Activated CD4-positive, alpha-beta memory T cell treated with anti-CD3 and anti-CD28 coated beads, Interleukin-2, amount 10 ng/mL, durations not matched to agents 7 days and 5 days (primary cell): ENCODE data around the gene KAT5. TPM values are rescaled to one million over a fixed set of nuclear protein-coding genes. Genes with fewer than 3 reads are reported as not detected.
A peak's percentile ranks its signal among the peaks of the same experiment; 100 is the strongest.
"Not testable (repeated sequence)": the region's sequence is repeated elsewhere in the genome, so short reads cannot be mapped to it uniquely, and the experiment has no call there.

Source experiments
- CTCF ChIA-PET: fragments of 350-600 bp; sonication (Branson Sonifier 250); formaldehyde crosslinking; loops from one replicate; lab custom pipeline; 2021; ENCODE audit warnings: antibody characterized with exemption, inconsistent platforms; lab: Charles Lee
- POLR2A ChIA-PET: fragments of 350-600 bp; sonication (Branson Sonifier 250); formaldehyde crosslinking; loops from one replicate; lab custom pipeline; 2021; ENCODE audit warnings: antibody characterized with exemption; lab: Charles Lee
- DNase-seq: peaks from one replicate; pipeline ENCODE4 v3.0.0-alpha.2; 2020
- H3K27ac Mint-ChIP-seq: one replicate; pipeline ENCODE4 v1.8.0; 2021; ENCODE audit warnings: mild to moderate bottlenecking, mixed read lengths
- H3K27me3 Mint-ChIP-seq: one replicate; pipeline ENCODE4 v1.8.0; 2021; ENCODE audit warnings: mixed read lengths
- H3K36me3 Mint-ChIP-seq: one replicate; pipeline ENCODE4 v1.8.0; 2021; ENCODE audit warnings: low read depth, mixed read lengths
- H3K4me1 Mint-ChIP-seq: one replicate; pipeline ENCODE4 v1.8.0; 2021; ENCODE audit warnings: mixed read lengths
- H3K4me3 Mint-ChIP-seq: one replicate; pipeline ENCODE4 v1.8.0; 2021; ENCODE audit warnings: mild to moderate bottlenecking, mixed read lengths
- H3K9me3 Mint-ChIP-seq: one replicate; pipeline ENCODE4 v1.8.0; 2021; ENCODE audit warnings: mixed read lengths
- total RNA-seq, 2 experiments: library from RNA; stranded (reverse); gene quantifications; one replicate each; pipeline ENCODE4 v1.2.3, GENCODE V29; 2021

Gene KAT5
- 10 to 100 TPM; 62.6 to 63.0 TPM for total RNA-seq

- Mint-ChIP-seq H3K36me3 (peaks cover 42% of the 10 kb centered on the region), H3K4me1 (peaks cover 42% of the 10 kb centered on the region), H3K9me3 (no peaks in the 10 kb centered on the region), H3K27me3 (no peaks in the 10 kb centered on the region), H3K4me3 (peak within 1 kb of the TSS; percentile 82), H3K27ac (peak within 1 kb of the TSS; percentile 95)
- CTCF ChIA-PET, result interaction anchor here (0.6 to 5.0 kb wide), 47 partner anchors 10 to 437 kb away, joined by 3 to 46 read pairs (median 4); partner anchors contain the start of genes AP5B1, CCDC85B, CFL1 and FIBP
- POLR2A ChIA-PET, result interaction anchor here (0.5 to 2.9 kb wide), 46 partner anchors 9 to 577 kb away, joined by 3 to 33 read pairs (median 3); partner anchors contain the start of genes AP5B1, CCDC85B, CST6 and CTSW
- peak; percentile 99 for DNase-seq
Measured at GRCh38 chr11:65711785-65712632, at the start of gene KAT5. Gene KAT5 (plus strand): TSS chr11:65712252. CDS start chr11:65712268, 16 bp downstream.

GRCh38 chr11:65662799-65663638, 49.0 kb upstream of the KAT5 start, which contains the start of gene RELA:
Gene RELA (minus strand): TSS chr11:65662916. CDS start chr11:65662832, 84 bp downstream.
- peak within 1 kb of the TSS; percentile 93 for H3K27ac Mint-ChIP-seq
- H3K36me3 Mint-ChIP-seq, result peaks cover 32% of the 10 kb centered on the region
- ChIA-PET CTCF (interaction anchor here (0.9 to 2.1 kb wide), 9 partner anchors 11 to 348 kb away, joined by 3 to 6 read pairs (median 4); partner anchors contain the start of genes KAT5 and MUS81), POLR2A (interaction anchor here (0.6 to 2.7 kb wide), 23 partner anchors 9 to 376 kb away, joined by 3 to 45 read pairs (median 4); partner anchors contain the start of genes CCDC85B, CFL1, FAM89B and KAT5)
- peak within 1 kb of the TSS; percentile 89 for H3K4me3 Mint-ChIP-seq
- no peaks in the 10 kb centered on the region for H3K9me3 Mint-ChIP-seq
- peak; percentile 91 for DNase-seq
- peaks cover 37% of the 10 kb centered on the region for H3K4me1 Mint-ChIP-seq
- H3K27me3 Mint-ChIP-seq, result no peaks in the 10 kb centered on the region

GRCh38 chr11:65663639-65664200, 48.3 kb upstream of the KAT5 start:
- H3K9me3 Mint-ChIP-seq, result no peaks in the 10 kb centered on the region
- peak overlapping the region; percentile 93 for H3K27ac Mint-ChIP-seq
- H3K4me3 Mint-ChIP-seq, result peak overlapping the region; percentile 89
- peaks cover 25% of the 10 kb centered on the region for H3K36me3 Mint-ChIP-seq
- H3K4me1 Mint-ChIP-seq, result peaks cover 37% of the 10 kb centered on the region
- peak; percentile 50 for DNase-seq
- H3K27me3 Mint-ChIP-seq, result no peaks in the 10 kb centered on the region
- POLR2A ChIA-PET, result interaction anchor here (0.7 to 2.7 kb wide), 19 partner anchors 8 to 375 kb away, joined by 3 to 45 read pairs (median 4); partner anchors contain the start of genes CCDC85B, CFL1, FAM89B and KAT5
- CTCF ChIA-PET, result interaction anchor here (0.9 to 2.1 kb wide), 7 partner anchors 12 to 196 kb away, joined by 3 to 6 read pairs (median 5); partner anchors contain the start of genes KAT5 and MUS81

DNA sequence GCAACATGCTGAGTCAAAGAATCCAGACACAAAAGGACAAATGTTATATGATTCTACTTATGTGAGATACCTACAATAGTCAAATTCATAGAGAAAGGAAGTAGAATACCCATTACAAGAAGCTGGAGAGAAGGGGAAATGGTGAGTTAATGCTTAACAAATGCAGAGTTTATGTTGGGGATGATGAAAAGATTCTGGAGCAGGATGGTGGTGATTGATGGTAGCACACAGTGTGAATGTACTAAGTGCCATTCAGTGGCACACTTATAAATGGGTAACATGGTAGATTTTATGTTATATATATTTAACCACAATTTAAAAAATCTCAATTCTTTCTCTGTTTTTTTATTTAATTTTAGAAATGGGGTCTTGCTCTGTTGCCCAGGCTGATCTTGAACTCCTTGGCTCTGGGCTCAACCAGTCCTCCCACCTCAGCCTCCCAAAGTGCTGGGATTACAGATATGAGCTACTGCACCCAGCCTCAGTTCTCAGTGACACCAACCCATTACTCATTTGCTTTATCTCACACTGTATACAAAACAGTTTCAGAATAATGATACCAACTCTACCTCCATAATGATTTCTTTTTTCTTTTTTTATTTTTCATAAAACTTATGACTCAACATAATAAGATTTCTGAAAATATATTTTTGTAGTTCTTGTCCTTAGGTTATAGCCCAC, 39.7 kb upstream of the KAT5 start:
- H3K36me3 Mint-ChIP-seq, result no peaks in the 10 kb centered on the region
- H3K27ac Mint-ChIP-seq, result no peak overlapping the region
- CTCF ChIA-PET, result interaction anchor here (0.9 to 1.8 kb wide), 2 partner anchors 108 to 212 kb away, joined by 3 to 4 read pairs; no protein-coding TSS in a partner anchor
- no peaks in the 10 kb centered on the region for H3K27me3 Mint-ChIP-seq
- H3K4me3 Mint-ChIP-seq, result no peak overlapping the region
- POLR2A ChIA-PET, result interaction anchor here (1.0 to 1.6 kb wide), 2 partner anchors 10 to 199 kb away, joined by 3 to 5 read pairs; partner anchors contain the start of gene RELA
- no peaks in the 10 kb centered on the region for H3K9me3 Mint-ChIP-seq
- no peak for DNase-seq
- H3K4me1 Mint-ChIP-seq, result no peaks in the 10 kb centered on the region

DNA sequence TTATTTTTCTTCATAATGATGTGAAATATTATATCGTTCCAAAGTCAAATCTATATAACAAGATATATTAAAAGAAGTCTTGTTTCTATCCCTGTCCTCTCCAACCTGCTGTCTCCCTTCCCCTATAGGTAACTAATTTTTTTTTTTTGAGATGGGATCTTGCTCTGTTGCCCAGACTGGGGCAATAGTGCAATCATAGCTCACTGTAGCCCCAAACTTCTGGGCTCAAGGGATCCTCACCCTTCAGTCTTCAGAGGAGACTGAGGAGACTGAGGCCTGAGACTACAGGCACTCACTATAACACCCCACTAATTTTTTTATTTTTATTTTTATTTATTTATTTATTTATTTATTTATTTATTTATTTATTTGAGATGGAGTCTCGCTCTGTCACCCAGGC, 39.1 kb upstream of the KAT5 start:
- DNase-seq, result no peak
- ChIA-PET POLR2A (interaction anchor here (1.0 to 1.6 kb wide), 2 partner anchors 10 to 199 kb away, joined by 3 to 5 read pairs; partner anchors contain the start of gene RELA), CTCF (interaction anchor here (0.9 to 1.8 kb wide), 2 partner anchors 107 to 211 kb away, joined by 3 to 4 read pairs; no protein-coding TSS in a partner anchor)
- no peak overlapping the region for H3K27ac Mint-ChIP-seq
- H3K36me3 Mint-ChIP-seq, result no peaks in the 10 kb centered on the region
- H3K4me3 Mint-ChIP-seq, result no peak overlapping the region
- no peaks in the 10 kb centered on the region for H3K9me3 Mint-ChIP-seq
- H3K27me3 Mint-ChIP-seq, result no peaks in the 10 kb centered on the region
- H3K4me1 Mint-ChIP-seq, result no peaks in the 10 kb centered on the region

- POLR2A ChIA-PET, result no interaction called here
- H3K27me3 Mint-ChIP-seq, result peaks cover 10% of the 10 kb centered on the region
- H3K4me1 Mint-ChIP-seq, result peaks cover 3% of the 10 kb centered on the region
- H3K9me3 Mint-ChIP-seq, result no peaks in the 10 kb centered on the region
- H3K27ac Mint-ChIP-seq, result no peak overlapping the region
- CTCF ChIA-PET, result interaction anchor here (1.3 kb wide), 1 partner anchor 91 kb away, joined by 3 read pairs; no protein-coding TSS in a partner anchor
- no peak overlapping the region for H3K4me3 Mint-ChIP-seq
- no peak for DNase-seq
- no peaks in the 10 kb centered on the region for H3K36me3 Mint-ChIP-seq
Measured at GRCh38 chr11:65680192-65680743, 31.8 kb upstream of the KAT5 start.

- H3K4me1 Mint-ChIP-seq, POLR2A ChIA-PET, DNase-seq, H3K36me3 Mint-ChIP-seq, H3K27ac Mint-ChIP-seq, H3K9me3 Mint-ChIP-seq, H3K4me3 Mint-ChIP-seq: not testable (repeated sequence)
- H3K27me3 Mint-ChIP-seq, result peaks cover 17% of the 10 kb centered on the region
- CTCF ChIA-PET, result interaction anchor here (0.6 kb wide), 1 partner anchor 1081 kb away, joined by 3 read pairs; no protein-coding TSS in a partner anchor
Measured at GRCh38 chr11:65683480-65683879, 28.6 kb upstream of the KAT5 start.

- POLR2A ChIA-PET, result no interaction called here
- CTCF ChIA-PET, result no interaction called here
- no peaks in the 10 kb centered on the region for H3K36me3 Mint-ChIP-seq
Measured at GRCh38 chr11:65685981-65686380, 26.1 kb upstream of the KAT5 start.

GRCh38 chr11:65691847-65692246, 20.2 kb upstream of the KAT5 start:
- not testable (repeated sequence) for H3K27ac Mint-ChIP-seq, H3K36me3 Mint-ChIP-seq, H3K4me3 Mint-ChIP-seq

More at GRCh38 chr11:65685981-65686380, 26.1 kb upstream of the KAT5 start:
- DNase-seq, result no peak
- Mint-ChIP-seq H3K4me3 (no peak overlapping the region), H3K27ac (no peak overlapping the region), H3K27me3 (peaks cover 20% of the 10 kb centered on the region), H3K4me1 (no peaks in the 10 kb centered on the region), H3K9me3 (no peaks in the 10 kb centered on the region)

GRCh38 chr11:65692367-65692766, 19.7 kb upstream of the KAT5 start:
- Mint-ChIP-seq H3K27me3 (peaks cover 5% of the 10 kb centered on the region), H3K4me3 (no peak overlapping the region), H3K4me1 (peaks cover 2% of the 10 kb centered on the region), H3K36me3 (no peaks in the 10 kb centered on the region), H3K9me3 (no peaks in the 10 kb centered on the region), H3K27ac (no peak overlapping the region)
- ChIA-PET POLR2A (interaction anchor here (0.6 kb wide), 1 partner anchor 14 kb away, joined by 3 read pairs; no protein-coding TSS in a partner anchor), CTCF (interaction anchor here (1.0 to 6.6 kb wide), 4 partner anchors 13 to 352 kb away, joined by 3 to 25 read pairs (median 3); partner anchors contain the start of gene KAT5)
- no peak for DNase-seq

More at GRCh38 chr11:65691847-65692246, 20.2 kb upstream of the KAT5 start:
- POLR2A ChIA-PET, result interaction anchor here (0.6 kb wide), 1 partner anchor 14 kb away, joined by 3 read pairs; no protein-coding TSS in a partner anchor
- H3K27me3 Mint-ChIP-seq, DNase-seq, H3K4me1 Mint-ChIP-seq, H3K9me3 Mint-ChIP-seq: not testable (repeated sequence)
- CTCF ChIA-PET, result interaction anchor here (1.0 to 6.6 kb wide), 4 partner anchors 14 to 353 kb away, joined by 3 to 25 read pairs (median 3); partner anchors contain the start of gene KAT5
